ENCODE results near the gene PPFIA2.

PPFIA2 gene

DNA sequence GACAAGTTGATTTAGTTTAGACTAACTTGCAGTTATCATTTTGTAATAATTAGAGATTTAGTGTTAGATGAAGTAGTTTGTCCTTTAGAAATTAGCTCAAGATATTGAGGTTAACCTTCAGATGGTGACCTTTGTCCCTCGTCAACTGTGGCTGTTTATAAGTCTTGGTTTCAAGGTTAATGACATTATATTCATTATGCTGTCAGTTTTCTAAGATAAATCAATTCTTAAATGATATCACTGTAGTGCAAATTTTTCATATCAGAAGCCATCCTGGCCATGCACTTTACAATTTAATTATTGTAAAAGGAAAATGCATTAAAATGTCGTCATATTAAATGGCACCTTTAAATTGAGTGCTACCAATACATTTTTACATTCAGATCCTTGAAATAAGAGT is 19.6 kb upstream of the PPFIA2 start:
- TF ChIP-seq, protein P1, sequence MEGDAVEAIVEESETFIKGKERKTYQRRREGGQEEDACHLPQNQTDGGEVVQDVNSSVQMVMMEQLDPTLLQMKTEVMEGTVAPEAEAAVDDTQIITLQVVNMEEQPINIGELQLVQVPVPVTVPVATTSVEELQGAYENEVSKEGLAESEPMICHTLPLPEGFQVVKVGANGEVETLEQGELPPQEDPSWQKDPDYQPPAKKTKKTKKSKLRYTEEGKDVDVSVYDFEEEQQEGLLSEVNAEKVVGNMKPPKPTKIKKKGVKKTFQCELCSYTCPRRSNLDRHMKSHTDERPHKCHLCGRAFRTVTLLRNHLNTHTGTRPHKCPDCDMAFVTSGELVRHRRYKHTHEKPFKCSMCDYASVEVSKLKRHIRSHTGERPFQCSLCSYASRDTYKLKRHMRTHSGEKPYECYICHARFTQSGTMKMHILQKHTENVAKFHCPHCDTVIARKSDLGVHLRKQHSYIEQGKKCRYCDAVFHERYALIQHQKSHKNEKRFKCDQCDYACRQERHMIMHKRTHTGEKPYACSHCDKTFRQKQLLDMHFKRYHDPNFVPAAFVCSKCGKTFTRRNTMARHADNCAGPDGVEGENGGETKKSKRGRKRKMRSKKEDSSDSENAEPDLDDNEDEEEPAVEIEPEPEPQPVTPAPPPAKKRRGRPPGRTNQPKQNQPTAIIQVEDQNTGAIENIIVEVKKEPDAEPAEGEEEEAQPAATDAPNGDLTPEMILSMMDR (IDR thresholded peaks at IDR 0.05; ENCODE audit: insufficient read depth, low read length, missing control alignments): no peak
- CTCF ChIA-PET: no interaction called here
- no peak overlapping the region for H3K4me3 ChIP-seq (ENCODE audit: low read depth, low read length)
- POLR2A ChIA-PET: no interaction called here
- no peak for DNase-seq (ENCODE audit: low read depth, low spot score)

DNA sequence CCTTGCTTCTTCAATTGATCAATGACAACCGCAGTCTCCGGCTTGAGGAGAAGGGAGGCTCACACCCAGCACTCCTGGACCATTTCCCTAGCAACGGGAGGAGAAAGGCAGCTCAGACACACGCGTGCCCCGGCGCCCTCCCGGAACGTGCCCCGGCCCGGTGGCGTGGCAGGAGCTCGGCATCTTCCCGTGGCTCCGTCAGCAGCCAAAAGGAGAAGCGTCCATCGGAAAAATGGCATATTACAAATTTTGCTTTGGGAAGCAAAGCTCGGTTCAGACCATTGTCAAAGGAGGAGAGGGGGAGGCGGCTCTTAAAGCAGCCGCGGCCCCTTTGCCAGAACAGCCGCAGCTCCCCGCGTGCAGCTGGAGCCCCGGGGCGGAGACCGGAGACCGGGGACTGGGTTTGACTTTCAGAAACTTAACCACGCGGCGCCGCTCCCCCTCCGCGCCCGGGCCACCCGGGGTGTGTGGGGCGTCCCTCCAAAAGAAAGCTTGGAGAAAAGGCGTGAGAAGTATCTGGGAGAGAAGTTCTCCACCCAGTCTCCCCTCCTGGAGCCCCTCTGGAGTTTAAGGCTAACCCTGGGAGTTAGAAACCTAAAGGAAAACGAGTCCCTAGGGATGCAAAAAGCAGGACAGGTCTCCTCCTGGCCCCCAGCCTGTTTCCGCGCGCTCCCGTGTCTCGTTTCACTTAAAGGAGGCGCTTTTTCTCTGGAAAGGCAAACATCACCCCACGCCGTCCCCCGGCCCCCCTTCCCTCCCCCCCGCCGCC is 545 bp downstream of the PPFIA2 start:
- TF ChIP-seq, protein P1 (IDR thresholded peaks at IDR 0.05; ENCODE audit: insufficient read depth, low read length, missing control alignments): no peak
- H3K4me3 ChIP-seq (ENCODE audit: low read depth, low read length): peak overlapping the region; percentile 42
- ChIA-PET POLR2A (no interaction called here), CTCF (no interaction called here)
- DNase-seq (ENCODE audit: low read depth, low spot score): no peak

DNA sequence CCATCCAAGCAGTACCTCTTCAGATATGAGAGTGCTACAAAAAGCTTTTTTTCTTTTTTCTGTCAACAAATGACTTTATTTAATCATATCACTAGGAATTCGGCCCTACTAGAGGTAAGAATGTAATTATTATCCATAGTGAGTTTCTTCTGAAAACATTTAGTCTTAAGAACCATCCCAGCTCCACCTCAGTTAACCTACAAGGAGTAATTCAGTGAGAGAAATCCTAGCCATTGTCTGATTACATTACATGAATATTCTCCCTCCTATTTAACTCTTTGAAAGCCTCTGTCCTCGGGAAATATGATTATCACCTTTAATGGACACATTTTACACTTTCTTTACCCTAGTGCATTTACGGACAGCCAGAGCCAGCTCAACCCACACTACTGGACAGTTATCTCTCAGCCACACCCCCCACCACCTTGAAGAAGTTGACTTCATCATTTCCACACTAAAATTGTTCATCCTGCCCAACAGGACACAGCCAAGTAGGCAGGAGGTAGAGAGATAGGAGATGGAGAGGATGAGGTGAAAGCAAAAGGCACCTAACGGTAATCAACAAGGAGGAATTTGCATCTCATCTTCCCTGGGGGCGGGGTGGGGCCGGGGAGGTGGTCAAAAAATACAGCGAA is 1.3 kb downstream of the PPFIA2 start:
- POLR2A ChIA-PET: no interaction called here

DNA sequence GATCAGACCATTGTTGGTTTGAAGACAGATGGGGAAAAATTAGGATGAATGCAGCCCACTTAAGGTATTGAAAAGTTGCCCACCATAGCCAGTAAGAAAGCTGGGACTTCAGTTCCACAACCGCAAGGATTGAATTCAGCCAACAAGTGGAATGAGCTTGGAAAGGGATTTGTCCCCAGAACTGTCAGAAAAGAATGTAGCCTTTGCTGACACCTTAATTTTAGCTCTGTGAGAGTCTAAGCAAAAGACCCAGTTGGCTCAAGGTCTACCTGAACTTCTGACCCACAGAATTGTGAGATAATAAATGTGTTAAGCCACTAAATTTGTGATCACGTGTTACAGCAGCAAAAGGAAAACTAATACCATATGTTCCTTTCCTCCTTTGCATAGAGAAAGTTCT is 29.4 kb downstream of the PPFIA2 start:
- ChIA-PET POLR2A (no interaction called here), CTCF (no interaction called here)
- no peak for DNase-seq (ENCODE audit: low read depth, low spot score)
- H3K4me3 ChIP-seq (ENCODE audit: low read depth, low read length): no peak overlapping the region
- TF ChIP-seq, protein P1 (IDR thresholded peaks at IDR 0.05; ENCODE audit: insufficient read depth, low read length, missing control alignments): no peak

More for the DNA sequence above, 1.3 kb downstream of the PPFIA2 start:
- no peak for DNase-seq (ENCODE audit: low read depth, low spot score)
- CTCF ChIA-PET: no interaction called here
- TF ChIP-seq, protein P1 (IDR thresholded peaks at IDR 0.05; ENCODE audit: insufficient read depth, low read length, missing control alignments): no peak
- no peak overlapping the region for H3K4me3 ChIP-seq (ENCODE audit: low read depth, low read length)

DNA sequence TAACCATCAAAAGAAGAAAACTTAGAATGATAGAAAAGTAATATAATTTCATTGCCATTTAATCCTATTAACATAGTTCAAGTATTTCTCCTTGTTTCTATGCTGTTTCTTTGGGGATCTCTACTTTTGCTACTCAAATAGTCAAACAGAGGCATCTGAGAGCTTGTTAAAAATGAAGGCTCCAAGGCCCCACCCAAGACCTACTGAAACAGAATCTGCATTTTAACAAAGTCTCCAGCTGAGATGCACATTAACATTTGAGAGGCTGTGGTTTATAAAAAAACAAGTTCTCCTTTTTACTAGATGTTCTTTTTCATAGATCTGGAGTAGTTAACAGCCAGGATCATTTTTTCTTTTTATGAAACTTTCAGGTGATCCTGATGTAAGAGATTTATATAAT is 31.8 kb downstream of the PPFIA2 start:
- POLR2A ChIA-PET: no interaction called here

DNA sequence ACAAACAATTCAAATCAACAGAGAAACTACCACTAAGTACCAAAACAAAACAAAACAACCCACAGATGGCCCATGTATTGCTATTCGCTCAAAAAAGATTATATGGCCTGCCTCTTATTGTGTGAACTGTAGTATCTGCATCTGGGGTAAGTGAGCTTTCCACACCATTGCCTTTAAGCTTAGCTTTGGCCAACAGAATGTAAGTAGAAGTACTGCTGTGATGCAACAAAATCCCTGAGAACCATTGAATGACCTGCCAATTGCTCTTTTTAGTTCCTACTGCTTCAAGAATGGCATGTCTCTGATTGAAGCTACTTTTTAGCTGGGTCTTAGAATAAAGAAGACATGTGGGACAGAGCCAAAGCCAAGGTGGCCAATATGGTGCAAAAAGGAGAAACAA is 32.5 kb downstream of the PPFIA2 start:
- TF ChIP-seq, protein P1 (IDR thresholded peaks at IDR 0.05; ENCODE audit: insufficient read depth, low read length, missing control alignments): no peak
- ChIA-PET CTCF (no interaction called here), POLR2A (no interaction called here)
- H3K4me3 ChIP-seq (ENCODE audit: low read depth, low read length): no peak overlapping the region
- no peak for DNase-seq (ENCODE audit: low read depth, low spot score)

More for the DNA sequence above, 31.8 kb downstream of the PPFIA2 start:
- TF ChIP-seq, protein P1 (IDR thresholded peaks at IDR 0.05; ENCODE audit: insufficient read depth, low read length, missing control alignments): no peak
- no peak overlapping the region for H3K4me3 ChIP-seq (ENCODE audit: low read depth, low read length)
- no peak for DNase-seq (ENCODE audit: low read depth, low spot score)
- CTCF ChIA-PET: no interaction called here
